ENCODE measurements around the gene PID1.

- TF ChIP-seq CTCF (IDR thresholded peaks at IDR 0.05) (no peak), EP300 (IDR thresholded peaks at IDR 0.05) (no peak), POLR2A (IDR thresholded peaks at IDR 0.05) (no peak)
These were observed 48.0 kb downstream of the PID1 start for GRCh38 chr2:229223107-229223506.
